ENCODE results near the gene FBXO42. TPM values are rescaled to one million over a fixed set of nuclear protein-coding genes. Genes with fewer than 3 reads are reported as not detected.

The FBXO42 gene
- total and polyA plus RNA-seq, 2 donors (not counting 1 experiment from before 2014, with no cell fraction given): 10.4 to 13.5 TPM

GRCh38 chr1:16239972-16240491 lies 112.2 kb downstream of the FBXO42 start:
- Histone ChIP-seq H3K4me3 (replicated peaks in 1 of 4; ENCODE audit: control extremely low read depth in 1 of 4, insufficient read depth in 1 of 4, low read depth in 3 of 4, low read length in 4 of 4) (no peak overlapping the region), H3K9me3 (ENCODE audit: control insufficient read depth, insufficient read depth, low read depth, low read length) (no peaks in the 10 kb centered on the region), H3K27ac (ENCODE audit: insufficient read depth, low read length) (no peak overlapping the region), H3K27me3 (ENCODE audit: control insufficient read depth, insufficient read depth, low read length) (no peaks in the 10 kb centered on the region), H4K20me1 (ENCODE audit: control insufficient read depth, extremely low read depth, insufficient read depth, low read length) (no peaks in the 10 kb centered on the region), H2AFZ (ENCODE audit: low read length) (no peak overlapping the region), H3K4me1 (ENCODE audit: control insufficient read depth, extremely low read depth, insufficient read depth, low read length) (peaks cover 9% of the 10 kb centered on the region), H3K79me2 (ENCODE audit: control insufficient read depth, insufficient read depth, low read length) (no peaks in the 10 kb centered on the region), H3K36me3 (ENCODE audit: control insufficient read depth, insufficient read depth, low read length) (no peaks in the 10 kb centered on the region), H3K9ac (ENCODE audit: insufficient read depth, low read length) (no peak overlapping the region), H3K4me2 (ENCODE audit: extremely low read depth, insufficient read depth, low read length) (no peak overlapping the region)
- TF ChIP-seq EZH2 (IDR thresholded peaks at IDR 0.05; ENCODE audit: low read length, missing control alignments) (no peak), CTCF (conservative IDR thresholded peaks at IDR 0.05 in 1 of 2, IDR thresholded peaks at IDR 0.05 in 1 of 2; ENCODE audit: low read depth in 1 of 2, low read length in 2 of 2) (no peak)
- no peak for DNase-seq (ENCODE audit: low read depth in 2 of 2)

- Histone ChIP-seq H3K79me2 (ENCODE audit: control insufficient read depth, insufficient read depth, low read length) (no peaks in the 10 kb centered on the region), H3K9ac (ENCODE audit: insufficient read depth, low read length) (peak overlapping the region; percentile 68), H2AFZ (ENCODE audit: low read length) (peak overlapping the region; percentile 42), H3K27ac (ENCODE audit: insufficient read depth, low read length) (peak overlapping the region; percentile 77), H3K4me1 (ENCODE audit: control insufficient read depth, extremely low read depth, insufficient read depth, low read length) (peaks cover 9% of the 10 kb centered on the region), H3K9me3 (ENCODE audit: control insufficient read depth, insufficient read depth, low read depth, low read length) (no peaks in the 10 kb centered on the region), H4K20me1 (ENCODE audit: control insufficient read depth, extremely low read depth, insufficient read depth, low read length) (no peaks in the 10 kb centered on the region), H3K27me3 (ENCODE audit: control insufficient read depth, insufficient read depth, low read length) (no peaks in the 10 kb centered on the region), H3K4me2 (ENCODE audit: extremely low read depth, insufficient read depth, low read length) (peak overlapping the region; percentile 83), H3K36me3 (ENCODE audit: control insufficient read depth, insufficient read depth, low read length) (no peaks in the 10 kb centered on the region), H3K4me3 (replicated peaks in 1 of 4; ENCODE audit: control extremely low read depth in 1 of 4, insufficient read depth in 1 of 4, low read depth in 3 of 4, low read length in 4 of 4) (peak overlapping the region in 3 of 4 experiments; percentile 52 to 66 (median 59))
- DNase-seq (ENCODE audit: low read depth in 2 of 2): peak; percentile 31 to 49
- no peak for TF ChIP-seq CTCF (conservative IDR thresholded peaks at IDR 0.05 in 1 of 2, IDR thresholded peaks at IDR 0.05 in 1 of 2; ENCODE audit: low read depth in 1 of 2, low read length in 2 of 2)
- TF ChIP-seq EZH2 (IDR thresholded peaks at IDR 0.05; ENCODE audit: low read length, missing control alignments): no peak
Measured at GRCh38 chr1:16237343-16237830, 114.9 kb downstream of the FBXO42 start.

- Histone ChIP-seq H2AFZ (ENCODE audit: low read length) (peak within 1 kb of the TSS; percentile 80), H4K20me1 (ENCODE audit: control insufficient read depth, extremely low read depth, insufficient read depth, low read length) (no peaks in the 10 kb centered on the region), H3K27me3 (ENCODE audit: control insufficient read depth, insufficient read depth, low read length) (no peaks in the 10 kb centered on the region), H3K4me1 (ENCODE audit: control insufficient read depth, extremely low read depth, insufficient read depth, low read length) (peaks cover 9% of the 10 kb centered on the region), H3K27ac (ENCODE audit: insufficient read depth, low read length) (peak within 1 kb of the TSS; percentile 77), H3K79me2 (ENCODE audit: control insufficient read depth, insufficient read depth, low read length) (no peaks in the 10 kb centered on the region), H3K9ac (ENCODE audit: insufficient read depth, low read length) (peak within 1 kb of the TSS; percentile 68), H3K9me3 (ENCODE audit: control insufficient read depth, insufficient read depth, low read depth, low read length) (no peaks in the 10 kb centered on the region), H3K4me3 (replicated peaks in 1 of 4; ENCODE audit: control extremely low read depth in 1 of 4, insufficient read depth in 1 of 4, low read depth in 3 of 4, low read length in 4 of 4) (peak within 1 kb of the TSS; percentile 50 to 66 (median 56)), H3K4me2 (ENCODE audit: extremely low read depth, insufficient read depth, low read length) (peak within 1 kb of the TSS; percentile 95), H3K36me3 (ENCODE audit: control insufficient read depth, insufficient read depth, low read length) (no peaks in the 10 kb centered on the region)
- DNase-seq (ENCODE audit: low read depth in 2 of 2): peak; percentile 87 to 90
- TF ChIP-seq CTCF (conservative IDR thresholded peaks at IDR 0.05 in 1 of 2, IDR thresholded peaks at IDR 0.05 in 1 of 2; ENCODE audit: low read depth in 1 of 2, low read length in 2 of 2): no peak
- TF ChIP-seq EZH2 (IDR thresholded peaks at IDR 0.05; ENCODE audit: low read length, missing control alignments): no peak
Measured at GRCh38 chr1:16236511-16237342, 115.6 kb downstream of the FBXO42 start, which contains the start of gene CPLANE2. TSS of gene CPLANE2 (minus strand) at chr1:16237183. CDS start at chr1:16236742, 441 bp downstream.
